Esophagus squamous epithelium (tissue), 4 donors: ENCODE data around the gene GNAI1.

Experiments used
- CTCF ChIP-seq, 6 experiments: fragments of 450-650 bp in 4 of 6; fragments of 200-600 bp in 2 of 6; sonication (generic) in 2 of 6; IDR thresholded peaks; one replicate each; pipeline ENCODE4 v1.5.1; 2016 to 2019; ENCODE audit warnings: antibody characterized with exemption in 6 of 6, mild to moderate bottlenecking in 4 of 6, moderate library complexity in 4 of 6
- POLR2A ChIP-seq, 4 donors: fragments of 450-650 bp; IDR thresholded peaks; one replicate each; pipeline ENCODE4 v1.6.1; 2017; ENCODE audit warnings: antibody characterized with exemption in 4 of 4, mild to moderate bottlenecking in 4 of 4, moderate library complexity in 3 of 4

- TF ChIP-seq CTCF (IDR thresholded peaks at IDR 0.05), result no peak
- no peak for TF ChIP-seq POLR2A (IDR thresholded peaks at IDR 0.05)
Measured at GRCh38 chr7:80197627-80198026, 63.0 kb downstream of the GNAI1 start.
